Mesendoderm (in vitro differentiated cells): ENCODE results near the gene DUSP9.
A peak's percentile ranks its signal among the peaks of the same experiment; 100 is the strongest.

Experiments used
- DNase-seq: peaks from one replicate; pipeline ENCODE4 v3.0.0; 2013
- H2AK5ac ChIP-seq: 2 replicates; pipeline ENCODE4 v1.6.1; 2013; ENCODE audit warnings: low read length, inconsistent platforms
- H2BK120ac ChIP-seq: 2 replicates; pipeline ENCODE4 v1.6.1; 2013; ENCODE audit warnings: low read depth, mild to moderate bottlenecking, low read length, moderate library complexity, mixed read lengths
- H2BK15ac ChIP-seq: replicated peaks from 2 replicates; pipeline ENCODE4 v1.6.1; 2013; ENCODE audit warnings: low read depth, mild to moderate bottlenecking, moderate library complexity
- H2BK5ac ChIP-seq: 2 replicates; pipeline ENCODE4 v1.6.1; 2013; ENCODE audit warnings: low read length, inconsistent platforms
- H3K18ac ChIP-seq: 2 replicates; pipeline ENCODE4 v1.6.1; 2013; ENCODE audit warnings: mild to moderate bottlenecking, low read length, mixed read lengths
- H3K23ac ChIP-seq: one replicate; pipeline ENCODE4 v1.6.1; 2013; ENCODE audit warnings: low read length
- H3K27ac ChIP-seq: 2 replicates; pipeline ENCODE4 v1.5.1; 2013; ENCODE audit warnings: low read depth, mild to moderate bottlenecking, inconsistent platforms, low read length, moderate library complexity
- H3K27me3 ChIP-seq: 2 replicates; pipeline ENCODE4 v1.6.1; 2013; ENCODE audit warnings: low read length, control low read depth, mild to moderate bottlenecking, inconsistent platforms; ENCODE audit not compliant: insufficient read depth, poor library complexity
- H3K36me3 ChIP-seq: 2 replicates; pipeline ENCODE4 v1.6.1; 2013; ENCODE audit warnings: low read length, inconsistent platforms; ENCODE audit not compliant: control insufficient read depth, insufficient read depth
- H3K4ac ChIP-seq: one replicate; pipeline ENCODE4 v1.6.1; 2013; ENCODE audit warnings: low read depth, mild to moderate bottlenecking, low read length, moderate library complexity
- H3K4me1 ChIP-seq: 2 replicates; pipeline ENCODE4 v1.6.1; 2013; ENCODE audit warnings: low read depth, low read length, inconsistent platforms; ENCODE audit not compliant: control insufficient read depth
- H3K4me2 ChIP-seq: 2 replicates; pipeline ENCODE4 v1.6.1; 2013; ENCODE audit warnings: low read length
- H3K4me3 ChIP-seq: 2 replicates; pipeline ENCODE4 v1.5.1; 2013; ENCODE audit warnings: mild to moderate bottlenecking, low read length
- H3K56ac ChIP-seq: one replicate; pipeline ENCODE4 v1.6.1; 2013; ENCODE audit warnings: low read length
- H3K79me1 ChIP-seq: 2 replicates; pipeline ENCODE4 v1.6.1; 2013; ENCODE audit warnings: low read length, inconsistent platforms
- H3K79me2 ChIP-seq: 2 replicates; pipeline ENCODE4 v1.6.1; 2013; ENCODE audit warnings: mild to moderate bottlenecking, low read length; ENCODE audit not compliant: control insufficient read depth, insufficient read depth
- H3K9ac ChIP-seq: 2 replicates; pipeline ENCODE4 v1.6.1; 2013; ENCODE audit warnings: low read length, inconsistent platforms
- H4K5ac ChIP-seq: one replicate; pipeline ENCODE4 v1.6.1; 2013; ENCODE audit warnings: low read length
- H4K8ac ChIP-seq: one replicate; pipeline ENCODE4 v1.6.1; 2013; ENCODE audit warnings: low read depth, mild to moderate bottlenecking, control low read depth, low read length, moderate library complexity
- WGBS: extraction: QIAGEN DNeasy Blood & Tissue Kit; methylation state at CpG from one replicate; pipeline ENCODE4 v1.1.7; 2013; ENCODE audit warnings: low lambda C conversion rate, missing lambda C conversion rate; ENCODE audit not compliant: insufficient coverage; ENCODE audit errors: extremely low coverage; 5-methylcytosine and 5-hydroxymethylcytosine counted together

The DUSP9 gene

GRCh38 chrX:153685751-153686696, 39.0 kb downstream of the DUSP9 start:
- Histone ChIP-seq H3K4me2 (no peak overlapping the region), H2BK120ac (no peak overlapping the region), H3K79me2 (no peaks in the 10 kb centered on the region), H4K5ac (no peak overlapping the region), H3K4ac (no peak overlapping the region), H4K8ac (no peak overlapping the region), H3K79me1 (no peaks in the 10 kb centered on the region), H3K4me3 (no peak overlapping the region), H3K56ac (peak overlapping the region; percentile 49), H2AK5ac (no peak overlapping the region), H3K9ac (no peak overlapping the region), H3K23ac (no peak overlapping the region), H3K36me3 (no peaks in the 10 kb centered on the region), H2BK15ac (no peak overlapping the region), H2BK5ac (no peak overlapping the region), H3K27me3 (no peaks in the 10 kb centered on the region), H3K18ac (peak overlapping the region; percentile 32), H3K4me1 (no peaks in the 10 kb centered on the region), H3K27ac (no peak overlapping the region)
- WGBS = no CpG with 5 or more reads among the region's 24 CpGs
- DNase-seq = no peak

- H3K27ac ChIP-seq = no peak overlapping the region
Observed at GRCh38 chrX:153686711-153687110, 39.7 kb downstream of the DUSP9 start.

GRCh38 chrX:153687121-153688039, 40.4 kb downstream of the DUSP9 start, which contains the start of gene SLC6A8:
TSS of gene SLC6A8 (plus strand) at chrX:153687926. CDS start at chrX:153688575, 649 bp downstream.
- H3K4ac ChIP-seq = peak within 1 kb of the TSS; percentile 46
- no peak within 1 kb of the TSS for H3K4me2 ChIP-seq
- no peak within 1 kb of the TSS for H2BK120ac ChIP-seq
- no peak within 1 kb of the TSS for H3K27ac ChIP-seq
- no peaks in the 10 kb centered on the region for H3K36me3 ChIP-seq
- WGBS = no CpG with 5 or more reads among the region's 66 CpGs
- no peak within 1 kb of the TSS for H2BK5ac ChIP-seq
- peak within 1 kb of the TSS; percentile 73 for H3K56ac ChIP-seq
- peak within 1 kb of the TSS; percentile 64 for H3K18ac ChIP-seq
- no peaks in the 10 kb centered on the region for H3K27me3 ChIP-seq
- H3K4me3 ChIP-seq = peak within 1 kb of the TSS; percentile 35
- H3K79me1 ChIP-seq = no peaks in the 10 kb centered on the region
- H4K8ac ChIP-seq = no peak within 1 kb of the TSS
- H3K9ac ChIP-seq = peak within 1 kb of the TSS; percentile 69
- no peak within 1 kb of the TSS for H4K5ac ChIP-seq
- no peak within 1 kb of the TSS for H3K23ac ChIP-seq
- no peak within 1 kb of the TSS for H2BK15ac ChIP-seq
- H3K79me2 ChIP-seq = no peaks in the 10 kb centered on the region
- H2AK5ac ChIP-seq = no peak within 1 kb of the TSS
- no peaks in the 10 kb centered on the region for H3K4me1 ChIP-seq
- peak; percentile 78 for DNase-seq

More at GRCh38 chrX:153686711-153687110, 39.7 kb downstream of the DUSP9 start:
- no peak overlapping the region for H3K18ac ChIP-seq
- H3K4me2 ChIP-seq = no peak overlapping the region
- H3K56ac ChIP-seq = peak overlapping the region; percentile 30
- H3K36me3 ChIP-seq = no peaks in the 10 kb centered on the region
- no CpG with 5 or more reads among the region's 9 CpGs for WGBS
- no peak overlapping the region for H2AK5ac ChIP-seq
- no peak overlapping the region for H3K4me3 ChIP-seq
- H3K27me3 ChIP-seq = no peaks in the 10 kb centered on the region
- H3K9ac ChIP-seq = no peak overlapping the region
- H4K5ac ChIP-seq = no peak overlapping the region
- H3K4me1 ChIP-seq = no peaks in the 10 kb centered on the region
- H3K23ac ChIP-seq = no peak overlapping the region
- no peaks in the 10 kb centered on the region for H3K79me2 ChIP-seq
- H3K4ac ChIP-seq = no peak overlapping the region
- no peak overlapping the region for H4K8ac ChIP-seq
- H2BK120ac ChIP-seq = no peak overlapping the region
- no peak overlapping the region for H2BK15ac ChIP-seq
- peak; percentile 48 for DNase-seq
- H3K79me1 ChIP-seq = no peaks in the 10 kb centered on the region
- no peak overlapping the region for H2BK5ac ChIP-seq

- H3K23ac ChIP-seq = no peak overlapping the region
- H3K4me1 ChIP-seq = no peaks in the 10 kb centered on the region
- no peaks in the 10 kb centered on the region for H3K79me1 ChIP-seq
- no peaks in the 10 kb centered on the region for H3K27me3 ChIP-seq
- H3K36me3 ChIP-seq = no peaks in the 10 kb centered on the region
- no peak overlapping the region for H3K27ac ChIP-seq
- H2BK5ac ChIP-seq = no peak overlapping the region
- no peak overlapping the region for H4K5ac ChIP-seq
- no peak overlapping the region for H2BK15ac ChIP-seq
- no peak overlapping the region for H2BK120ac ChIP-seq
- no peak overlapping the region for H2AK5ac ChIP-seq
- H3K4me3 ChIP-seq = no peak overlapping the region
- H3K56ac ChIP-seq = no peak overlapping the region
- H3K4me2 ChIP-seq = no peak overlapping the region
- DNase-seq = no peak
- H3K9ac ChIP-seq = no peak overlapping the region
- no CpG with 5 or more reads among the region's 69 CpGs for WGBS
- no peak overlapping the region for H4K8ac ChIP-seq
- H3K18ac ChIP-seq = peak overlapping the region; percentile 64
- H3K79me2 ChIP-seq = no peaks in the 10 kb centered on the region
- H3K4ac ChIP-seq = peak overlapping the region; percentile 46
Observed at GRCh38 chrX:153688071-153688470, 41.1 kb downstream of the DUSP9 start.

- DNase-seq = no peak
- Histone ChIP-seq H2BK15ac (no peak overlapping the region), H2AK5ac (no peak overlapping the region), H3K18ac (peak overlapping the region; percentile 64), H3K27me3 (no peaks in the 10 kb centered on the region), H3K27ac (no peak overlapping the region), H3K4me2 (no peak overlapping the region), H4K8ac (no peak overlapping the region), H3K4ac (peak overlapping the region; percentile 46), H3K56ac (peak overlapping the region; percentile 73), H3K23ac (no peak overlapping the region), H2BK5ac (no peak overlapping the region), H3K36me3 (no peaks in the 10 kb centered on the region), H2BK120ac (no peak overlapping the region), H3K9ac (peak overlapping the region; percentile 69), H3K79me1 (no peaks in the 10 kb centered on the region), H3K79me2 (no peaks in the 10 kb centered on the region), H4K5ac (no peak overlapping the region), H3K4me1 (no peaks in the 10 kb centered on the region), H3K4me3 (peak overlapping the region; percentile 35)
- WGBS = no CpG with 5 or more reads among the region's 57 CpGs
Observed at GRCh38 chrX:153688506-153688905, 41.5 kb downstream of the DUSP9 start.
